Hepatocyte (in vitro differentiated cells): Measurements from ENCODE around the gene TMPRSS9.

Experiments used
- EZH2 ChIP-seq: fragments of 200-600 bp; sonication (generic); IDR thresholded peaks from 2 replicates; pipeline ENCODE4 v1.6.1; 2016; ENCODE audit warnings: antibody characterized with exemption, mild to moderate bottlenecking, borderline replicate concordance
- EZH2phosphoT487 ChIP-seq: fragments of 200-600 bp; sonication (generic); IDR thresholded peaks from one replicate; pipeline ENCODE4 v1.6.1; 2018; ENCODE audit warnings: antibody characterized with exemption, mild to moderate bottlenecking, low read depth, moderate library complexity; ENCODE audit not compliant: unreplicated experiment, severe bottlenecking
- TF ChIP-seq, protein P1 (sequence below): fragments of 200-600 bp; sonication (generic); IDR thresholded peaks from 2 replicates; pipeline ENCODE4 v1.5.1; 2016; ENCODE audit warnings: antibody characterized with exemption, mild to moderate bottlenecking; ENCODE audit not compliant: poor library complexity

DNA sequence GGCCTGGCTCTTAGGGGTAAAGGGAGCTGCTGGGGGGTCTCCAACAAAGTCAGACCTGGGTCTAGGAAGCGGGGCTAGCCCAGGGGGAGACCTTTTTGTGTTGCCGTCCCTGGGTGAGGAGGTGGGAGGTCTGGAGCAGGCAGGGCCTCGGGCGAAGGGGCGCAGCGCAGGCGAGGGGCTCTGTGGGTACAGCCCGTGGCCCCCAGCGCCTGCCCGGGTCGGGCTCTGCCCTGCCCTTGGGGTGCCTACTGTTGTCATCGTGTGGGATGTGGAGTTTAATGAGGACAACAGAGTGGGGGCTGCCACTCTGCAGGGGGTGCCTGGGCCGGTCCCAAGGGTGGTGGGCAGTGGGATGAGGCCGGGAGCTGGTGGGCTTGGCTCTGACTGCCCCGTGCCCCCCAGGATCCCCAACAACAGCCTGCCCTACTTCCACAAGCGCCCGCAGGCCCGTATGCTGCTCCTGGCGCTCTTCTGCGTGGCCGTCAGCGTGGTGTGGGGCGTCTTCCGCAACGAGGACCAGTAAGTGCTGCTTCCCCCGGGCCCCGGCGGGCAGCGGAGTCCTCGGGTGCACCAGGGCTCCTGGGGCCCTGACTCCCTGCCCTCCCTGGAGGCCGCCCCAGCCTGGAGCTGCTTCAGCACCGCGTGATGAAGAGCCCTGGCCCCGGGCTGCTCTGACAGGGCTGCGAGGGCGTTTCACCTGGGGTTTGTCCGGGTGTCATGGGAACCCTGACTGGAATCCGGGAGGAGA, 19.4 kb upstream of the TMPRSS9 start:
- TF ChIP-seq, protein P1, sequence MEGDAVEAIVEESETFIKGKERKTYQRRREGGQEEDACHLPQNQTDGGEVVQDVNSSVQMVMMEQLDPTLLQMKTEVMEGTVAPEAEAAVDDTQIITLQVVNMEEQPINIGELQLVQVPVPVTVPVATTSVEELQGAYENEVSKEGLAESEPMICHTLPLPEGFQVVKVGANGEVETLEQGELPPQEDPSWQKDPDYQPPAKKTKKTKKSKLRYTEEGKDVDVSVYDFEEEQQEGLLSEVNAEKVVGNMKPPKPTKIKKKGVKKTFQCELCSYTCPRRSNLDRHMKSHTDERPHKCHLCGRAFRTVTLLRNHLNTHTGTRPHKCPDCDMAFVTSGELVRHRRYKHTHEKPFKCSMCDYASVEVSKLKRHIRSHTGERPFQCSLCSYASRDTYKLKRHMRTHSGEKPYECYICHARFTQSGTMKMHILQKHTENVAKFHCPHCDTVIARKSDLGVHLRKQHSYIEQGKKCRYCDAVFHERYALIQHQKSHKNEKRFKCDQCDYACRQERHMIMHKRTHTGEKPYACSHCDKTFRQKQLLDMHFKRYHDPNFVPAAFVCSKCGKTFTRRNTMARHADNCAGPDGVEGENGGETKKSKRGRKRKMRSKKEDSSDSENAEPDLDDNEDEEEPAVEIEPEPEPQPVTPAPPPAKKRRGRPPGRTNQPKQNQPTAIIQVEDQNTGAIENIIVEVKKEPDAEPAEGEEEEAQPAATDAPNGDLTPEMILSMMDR = no peak
- TF ChIP-seq EZH2 = no peak
- no peak for TF ChIP-seq EZH2phosphoT487
